ENCODE data around the gene SECISBP2.
"Not testable (repeated sequence)": the region's sequence is repeated elsewhere in the genome, so short reads cannot be mapped to it uniquely, and the experiment has no call there.

DNA sequence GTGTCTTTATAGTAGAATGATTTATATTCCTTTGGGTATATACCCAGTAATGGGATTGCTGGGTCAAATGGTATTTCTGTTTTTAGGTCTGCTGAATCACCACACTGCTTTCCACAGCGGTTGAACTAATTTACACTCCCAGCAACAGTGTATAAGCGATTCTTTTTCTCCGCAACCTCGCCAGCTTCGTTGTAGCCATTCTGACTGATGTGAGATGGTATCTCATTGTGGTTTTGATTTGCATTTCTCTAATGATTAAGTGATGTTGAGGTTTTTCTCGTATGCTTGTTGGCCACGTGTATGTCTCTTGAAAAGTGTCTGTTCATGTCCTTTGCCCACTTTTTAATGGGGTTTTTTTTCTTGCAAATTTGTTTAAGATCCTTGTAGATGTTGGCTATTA lies 25.5 kb downstream of the SECISBP2 start:
- TF ChIP-seq, protein P1, sequence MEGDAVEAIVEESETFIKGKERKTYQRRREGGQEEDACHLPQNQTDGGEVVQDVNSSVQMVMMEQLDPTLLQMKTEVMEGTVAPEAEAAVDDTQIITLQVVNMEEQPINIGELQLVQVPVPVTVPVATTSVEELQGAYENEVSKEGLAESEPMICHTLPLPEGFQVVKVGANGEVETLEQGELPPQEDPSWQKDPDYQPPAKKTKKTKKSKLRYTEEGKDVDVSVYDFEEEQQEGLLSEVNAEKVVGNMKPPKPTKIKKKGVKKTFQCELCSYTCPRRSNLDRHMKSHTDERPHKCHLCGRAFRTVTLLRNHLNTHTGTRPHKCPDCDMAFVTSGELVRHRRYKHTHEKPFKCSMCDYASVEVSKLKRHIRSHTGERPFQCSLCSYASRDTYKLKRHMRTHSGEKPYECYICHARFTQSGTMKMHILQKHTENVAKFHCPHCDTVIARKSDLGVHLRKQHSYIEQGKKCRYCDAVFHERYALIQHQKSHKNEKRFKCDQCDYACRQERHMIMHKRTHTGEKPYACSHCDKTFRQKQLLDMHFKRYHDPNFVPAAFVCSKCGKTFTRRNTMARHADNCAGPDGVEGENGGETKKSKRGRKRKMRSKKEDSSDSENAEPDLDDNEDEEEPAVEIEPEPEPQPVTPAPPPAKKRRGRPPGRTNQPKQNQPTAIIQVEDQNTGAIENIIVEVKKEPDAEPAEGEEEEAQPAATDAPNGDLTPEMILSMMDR (IDR thresholded peaks at IDR 0.05): not testable (repeated sequence)
- TF ChIP-seq POLR2A (IDR thresholded peaks at IDR 0.05): not testable (repeated sequence)

Data from heart left ventricle (tissue), 13 donors.